Body of pancreas (tissue), 4 donors: ENCODE results near the gene DLG3.

Experiments used
- CTCF ChIP-seq, 7 experiments: fragments of 450-650 bp in 4 of 7; fragments of 200-600 bp in 3 of 7; sonication (generic) in 3 of 7; IDR thresholded peaks; one replicate each; pipeline ENCODE4 v1.5.1; 2016 to 2019; ENCODE audit warnings: antibody characterized with exemption in 7 of 7
- POLR2A ChIP-seq, 3 donors: fragments of 450-650 bp; IDR thresholded peaks; one replicate each; pipeline ENCODE4 v1.6.1; 2016; ENCODE audit warnings: antibody characterized with exemption in 3 of 3, mild to moderate bottlenecking in 2 of 3

GRCh38 chrX:70535198-70535597 is 90.6 kb downstream of the DLG3 start:
- TF ChIP-seq CTCF (IDR thresholded peaks at IDR 0.05) = no peak
- TF ChIP-seq POLR2A (IDR thresholded peaks at IDR 0.05) = no peak
